HG03060 (cell line): Measurements from ENCODE around the gene FHIT.

Experiments
- ATAC-seq: cut with Tn5 transposase; IDR thresholded peaks from one replicate; pipeline ENCODE4 v1.9.1; 2021; ENCODE audit warnings: low read depth, moderate number of reproducible peaks; ENCODE audit not compliant: unreplicated experiment

Gene FHIT

GRCh38 chr3:60599586-60599985 lies 651.7 kb downstream of the FHIT start:
- ATAC-seq, result no peak

- ATAC-seq, result no peak
These were observed 652.6 kb downstream of the FHIT start for GRCh38 chr3:60598671-60599070.

- no peak for ATAC-seq
These were observed 657.2 kb downstream of the FHIT start for GRCh38 chr3:60594025-60594424.

- no peak for ATAC-seq
These were observed 660.0 kb downstream of the FHIT start for GRCh38 chr3:60591267-60591666.

- ATAC-seq, result no peak
These were observed 662.4 kb downstream of the FHIT start for GRCh38 chr3:60588806-60589205.

- peak; percentile 76 for ATAC-seq
These were observed 665.3 kb downstream of the FHIT start for GRCh38 chr3:60585918-60586317.

GRCh38 chr3:60584250-60584649 lies 667.0 kb downstream of the FHIT start:
- ATAC-seq, result no peak

- no peak for ATAC-seq
These were observed 669.0 kb downstream of the FHIT start for GRCh38 chr3:60582288-60582687.

GRCh38 chr3:60580809-60581208 lies 670.4 kb downstream of the FHIT start:
- no peak for ATAC-seq

GRCh38 chr3:60579734-60580133 lies 671.5 kb downstream of the FHIT start:
- no peak for ATAC-seq

- ATAC-seq, result no peak
These were observed 672.3 kb downstream of the FHIT start for GRCh38 chr3:60578936-60579335.

GRCh38 chr3:60577601-60578000 lies 673.7 kb downstream of the FHIT start:
- ATAC-seq, result no peak

GRCh38 chr3:60575718-60576272 lies 675.5 kb downstream of the FHIT start:
- no peak for ATAC-seq

GRCh38 chr3:60574046-60574769 lies 677.0 kb downstream of the FHIT start:
- ATAC-seq, result no peak

GRCh38 chr3:60573494-60573893 lies 677.8 kb downstream of the FHIT start:
- no peak for ATAC-seq

- ATAC-seq, result no peak
These were observed 679.7 kb downstream of the FHIT start for GRCh38 chr3:60571511-60571910.

GRCh38 chr3:60557122-60557521 lies 694.1 kb downstream of the FHIT start:
- no peak for ATAC-seq

GRCh38 chr3:60555686-60556354 lies 695.4 kb downstream of the FHIT start:
- ATAC-seq, result peak; percentile 91

- ATAC-seq, result no peak
These were observed 698.1 kb downstream of the FHIT start for GRCh38 chr3:60553144-60553543.

- ATAC-seq, result no peak
These were observed 698.7 kb downstream of the FHIT start for GRCh38 chr3:60552581-60552980.

- no peak for ATAC-seq
These were observed 699.6 kb downstream of the FHIT start for GRCh38 chr3:60551455-60552209.
